ENCODE measurements around the gene FGFR4.

The FGFR4 gene

GRCh38 chr5:177099422-177100093, 12.8 kb downstream of the FGFR4 start:
- no peak overlapping the region for H3K4me3 ChIP-seq (ENCODE audit: low read depth, low read length, poor library complexity, severe bottlenecking)
- no peaks in the 10 kb centered on the region for H3F3A ChIP-seq (ENCODE audit: insufficient read depth, low read length)
- no peaks in the 10 kb centered on the region for H3K36me3 ChIP-seq (ENCODE audit: insufficient read depth, low read length)
- H3K9me3 ChIP-seq (ENCODE audit: low read length) = no peaks in the 10 kb centered on the region
- H3K9me2 ChIP-seq (ENCODE audit: low read depth, low read length) = no peaks in the 10 kb centered on the region
- no peaks in the 10 kb centered on the region for H3K4me1 ChIP-seq (ENCODE audit: insufficient read depth, low read length, severe bottlenecking)
- TF ChIP-seq EZH2 (IDR thresholded peaks at IDR 0.05; ENCODE audit: borderline replicate concordance, low read length) (no peak), CTCF (IDR thresholded peaks at IDR 0.05; ENCODE audit: low read length) (no peak)
- H3K27ac ChIP-seq (ENCODE audit: low read depth, low read length, poor library complexity, severe bottlenecking) = no peak overlapping the region
- no peak overlapping the region for H2AFZ ChIP-seq (ENCODE audit: low read length)
- H3K27me3 ChIP-seq (ENCODE audit: insufficient read depth, low read length) = peaks cover 11% of the 10 kb centered on the region; the same call in 1 of the 2 replicates
- H3K4me2 ChIP-seq (ENCODE audit: low read length) = no peak overlapping the region
- no peaks in the 10 kb centered on the region for H4K20me1 ChIP-seq (ENCODE audit: insufficient read depth, low read length)
- no peak overlapping the region for H3K9ac ChIP-seq (ENCODE audit: low read length)
- H3K79me2 ChIP-seq (ENCODE audit: insufficient read depth, low read length) = no peaks in the 10 kb centered on the region

GRCh38 chr5:177100714-177101121, 14.0 kb downstream of the FGFR4 start:
- no peak overlapping the region for H3K9ac ChIP-seq (ENCODE audit: low read length)
- no peaks in the 10 kb centered on the region for H3K4me1 ChIP-seq (ENCODE audit: insufficient read depth, low read length, severe bottlenecking)
- no peak overlapping the region for H2AFZ ChIP-seq (ENCODE audit: low read length)
- no peak overlapping the region for H3K27ac ChIP-seq (ENCODE audit: low read depth, low read length, poor library complexity, severe bottlenecking)
- H4K20me1 ChIP-seq (ENCODE audit: insufficient read depth, low read length) = no peaks in the 10 kb centered on the region
- no peaks in the 10 kb centered on the region for H3K36me3 ChIP-seq (ENCODE audit: insufficient read depth, low read length)
- no peaks in the 10 kb centered on the region for H3F3A ChIP-seq (ENCODE audit: insufficient read depth, low read length)
- TF ChIP-seq EZH2 (IDR thresholded peaks at IDR 0.05; ENCODE audit: borderline replicate concordance, low read length) = no peak
- TF ChIP-seq CTCF (IDR thresholded peaks at IDR 0.05; ENCODE audit: low read length) = no peak
- H3K27me3 ChIP-seq (ENCODE audit: insufficient read depth, low read length) = peaks cover 5% of the 10 kb centered on the region; the same call in 1 of the 2 replicates
- no peak overlapping the region for H3K4me2 ChIP-seq (ENCODE audit: low read length)
- H3K4me3 ChIP-seq (ENCODE audit: low read depth, low read length, poor library complexity, severe bottlenecking) = no peak overlapping the region
- H3K9me3 ChIP-seq (ENCODE audit: low read length) = no peaks in the 10 kb centered on the region
- H3K79me2 ChIP-seq (ENCODE audit: insufficient read depth, low read length) = no peaks in the 10 kb centered on the region
- no peaks in the 10 kb centered on the region for H3K9me2 ChIP-seq (ENCODE audit: low read depth, low read length)

- Histone ChIP-seq H2AFZ (ENCODE audit: low read length) (no peak overlapping the region), H3K9me3 (ENCODE audit: low read length) (no peaks in the 10 kb centered on the region), H3K27me3 (ENCODE audit: insufficient read depth, low read length) (peaks cover 5% of the 10 kb centered on the region; the same call in 1 of the 2 replicates), H3K9ac (ENCODE audit: low read length) (no peak overlapping the region), H3K4me1 (ENCODE audit: insufficient read depth, low read length, severe bottlenecking) (no peaks in the 10 kb centered on the region), H3K79me2 (ENCODE audit: insufficient read depth, low read length) (no peaks in the 10 kb centered on the region), H3F3A (ENCODE audit: insufficient read depth, low read length) (no peaks in the 10 kb centered on the region), H4K20me1 (ENCODE audit: insufficient read depth, low read length) (no peaks in the 10 kb centered on the region), H3K9me2 (ENCODE audit: low read depth, low read length) (no peaks in the 10 kb centered on the region), H3K4me2 (ENCODE audit: low read length) (no peak overlapping the region), H3K27ac (ENCODE audit: low read depth, low read length, poor library complexity, severe bottlenecking) (no peak overlapping the region), H3K4me3 (ENCODE audit: low read depth, low read length, poor library complexity, severe bottlenecking) (no peak overlapping the region), H3K36me3 (ENCODE audit: insufficient read depth, low read length) (no peaks in the 10 kb centered on the region)
- TF ChIP-seq CTCF (IDR thresholded peaks at IDR 0.05; ENCODE audit: low read length) = no peak
- TF ChIP-seq EZH2 (IDR thresholded peaks at IDR 0.05; ENCODE audit: borderline replicate concordance, low read length) = no peak
These were observed 17.0 kb downstream of the FGFR4 start for GRCh38 chr5:177103523-177104253.
